B cell (primary cell): Measurements from ENCODE around the gene ENOX1. TPM values are rescaled to one million over a fixed set of nuclear protein-coding genes. Genes with fewer than 3 reads are reported as not detected.

ENCODE experiments used
- ATAC-seq: fragments of 200-7000 bp; cut with Tn5 transposase; one replicate; pipeline ENCODE4 v1.10.0; 2021; ENCODE audit warnings: low read depth, mild to moderate bottlenecking, moderate number of reproducible peaks, moderate library complexity
- CTCF ChIA-PET: fragments of 350-600 bp; sonication (Branson Sonifier 250); formaldehyde crosslinking; loops from one replicate; lab custom pipeline; 2021; ENCODE audit warnings: antibody characterized with exemption, inconsistent platforms; lab: Charles Lee
- POLR2A ChIA-PET: fragments of 350-600 bp; sonication (Branson Sonifier 250); formaldehyde crosslinking; loops from one replicate; lab custom pipeline; 2021; ENCODE audit warnings: antibody characterized with exemption; lab: Charles Lee
- DNase-seq: peaks from one replicate; pipeline ENCODE4 v3.0.0; 2013
- H2AFZ ChIP-seq: 2 replicates; pipeline ENCODE4 v1.6.1; 2012; ENCODE audit warnings: mild to moderate bottlenecking, low read depth, low read length; ENCODE audit not compliant: insufficient read depth, poor library complexity, severe bottlenecking
- H3K27ac ChIP-seq, 2 donors: 1 replicate in 1 of 2; 2 replicates in 1 of 2; pipeline ENCODE4 v1.5.1; 2012 to 2013; ENCODE audit warnings: low read length in 2 of 2, mild to moderate bottlenecking in 2 of 2, moderate library complexity in 1 of 2
- H3K27me3 ChIP-seq, 4 experiments: fragments of 200-600 bp in 1 of 4; sonication (generic) in 1 of 4; replicated peaks in 1 of 4; 1 replicate in 2 of 4; 2 replicates in 2 of 4; pipeline versions ENCODE4 v1.6.1 to v1.7.0; 2013 to 2016; ENCODE audit warnings: low read length in 3 of 4, mild to moderate bottlenecking in 2 of 4, mixed read lengths in 1 of 4, moderate library complexity in 1 of 4; ENCODE audit not compliant: insufficient read depth in 4 of 4, control insufficient read depth in 3 of 4; ENCODE audit errors: control extremely low read depth in 1 of 4
- H3K36me3 ChIP-seq, 2 experiments: replicated peaks in 1 of 2; 1 replicate in 1 of 2; 2 replicates in 1 of 2; pipeline versions ENCODE4 v1.6.1 to v1.7.1; 2013; ENCODE audit warnings: low read length in 1 of 2; ENCODE audit not compliant: insufficient read depth in 2 of 2, control insufficient read depth in 1 of 2; ENCODE audit errors: control extremely low read depth in 1 of 2, extremely low read depth in 1 of 2
- H3K4me1 ChIP-seq, 2 donors: fragments of 200-600 bp in 1 of 2; sonication (generic) in 1 of 2; 1 replicate in 1 of 2; 2 replicates in 1 of 2; pipeline versions ENCODE4 v1.5.1 to v1.6.1; 2013 to 2017; ENCODE audit warnings: low read length in 2 of 2; ENCODE audit not compliant: control insufficient read depth in 2 of 2, insufficient read depth in 2 of 2
- H3K4me2 ChIP-seq: replicated peaks from 2 replicates; pipeline ENCODE3; 2012; ENCODE audit warnings: mild to moderate bottlenecking, low read depth, low read length; ENCODE audit not compliant: poor library complexity, severe bottlenecking
- H3K4me3 ChIP-seq, 5 experiments: fragments of 200-600 bp in 1 of 5; sonication (generic) in 1 of 5; 1 replicate in 3 of 5; 2 replicates in 2 of 5; pipeline versions ENCODE4 v1.5.1 to v1.7.0; 2011 to 2016; ENCODE audit warnings: low read length in 4 of 5, mild to moderate bottlenecking in 4 of 5, low read depth in 2 of 5, control low read depth in 1 of 5, moderate library complexity in 1 of 5; ENCODE audit not compliant: insufficient read depth in 1 of 5; ENCODE audit errors: control extremely low read depth in 1 of 5, extremely low read depth in 1 of 5
- H3K79me2 ChIP-seq: fragments of 200-600 bp; sonication (generic); one replicate; pipeline ENCODE4 v1.6.0; 2016; ENCODE audit warnings: low read length; ENCODE audit not compliant: control insufficient read depth, insufficient read depth
- H3K9ac ChIP-seq: fragments of 200-600 bp; sonication (generic); 2 replicates; pipeline ENCODE4 v1.6.1; 2017; ENCODE audit warnings: mild to moderate bottlenecking, low read length, moderate library complexity
- H3K9me3 ChIP-seq, 3 donors: one replicate each; pipeline versions ENCODE4 v1.6.1 to v1.7.1; 2013; ENCODE audit warnings: low read length in 2 of 3; ENCODE audit not compliant: control insufficient read depth in 2 of 3, insufficient read depth in 1 of 3; ENCODE audit errors: control extremely low read depth in 1 of 3
- H4K20me1 ChIP-seq: 2 replicates; pipeline ENCODE4 v1.6.0; 2012; ENCODE audit warnings: mild to moderate bottlenecking, low read length; ENCODE audit not compliant: insufficient read depth, control insufficient read depth, poor library complexity, severe bottlenecking
- H3K27ac Mint-ChIP-seq: one replicate; pipeline ENCODE4 v1.8.0; 2021; ENCODE audit warnings: mixed read lengths
- H3K27me3 Mint-ChIP-seq: one replicate; pipeline ENCODE4 v1.8.0; 2021; ENCODE audit warnings: mixed read lengths
- H3K4me1 Mint-ChIP-seq: one replicate; pipeline ENCODE4 v1.8.0; 2021; ENCODE audit warnings: mixed read lengths
- H3K4me3 Mint-ChIP-seq: one replicate; pipeline ENCODE4 v1.8.0; 2021; ENCODE audit warnings: mixed read lengths
- H3K9me3 Mint-ChIP-seq: one replicate; pipeline ENCODE4 v1.8.0; 2022; ENCODE audit warnings: mixed read lengths; ENCODE audit not compliant: insufficient read depth
- CTCF ChIP-seq: fragments of 200-600 bp; IDR thresholded peaks from one replicate; pipeline ENCODE4 v1.8.0; 2022; ENCODE audit warnings: antibody characterized with exemption, mild to moderate bottlenecking
- EZH2 ChIP-seq: IDR thresholded peaks from 2 replicates; pipeline ENCODE4 v1.6.1; 2012; ENCODE audit warnings: borderline replicate concordance, low read depth, mild to moderate bottlenecking, moderate library complexity, low read length; ENCODE audit not compliant: insufficient read depth, poor library complexity, severe bottlenecking
- intact Hi-C: fragments of 100-400 bp; cut with micrococcal nuclease; formaldehyde crosslinking; loops from one replicate; pipeline ENCODE4 v1.10.0; 2022
- polyA plus RNA-seq: library from polyadenylated mRNA; depleted of rRNA; stranded (reverse); fragments of >200 nt; gene quantifications from 2 replicates; pipeline ENCODE4 v1.2.3, GENCODE V29; 2012
- total RNA-seq, 2 donors: library from RNA; stranded (reverse); fragments of 120-200 nt in 1 of 2; gene quantifications; 1 replicate in 1 of 2; 2 replicates in 1 of 2; pipeline versions ENCODE4 v1.2.3 to v1.2.4, GENCODE V29; 2013 to 2022

The ENOX1 gene
- total and polyA plus RNA-seq, 2 donors (not counting 1 experiment from before 2014, with no cell fraction given) = not detected

GRCh38 chr13:43794416-43794815 is 7.6 kb upstream of the ENOX1 start:
- H3K9ac ChIP-seq = no peak overlapping the region
- no peaks in the 10 kb centered on the region for H3K36me3 ChIP-seq
- H3K27me3 Mint-ChIP-seq = peaks cover 23% of the 10 kb centered on the region

More at GRCh38 chr13:43794416-43794815, 7.6 kb upstream of the ENOX1 start:
- no peak overlapping the region for H3K27ac Mint-ChIP-seq
- H3K4me3 ChIP-seq = no peak overlapping the region
- TF ChIP-seq CTCF = no peak
- TF ChIP-seq EZH2 = no peak
- no peaks in the 10 kb centered on the region for H3K4me1 Mint-ChIP-seq
- no peak overlapping the region for H3K4me3 Mint-ChIP-seq
- DNase-seq (no peak), ATAC-seq (no peak)
- POLR2A ChIA-PET = no interaction called here
- intact Hi-C loops = no loop called here
- no peak overlapping the region for H3K4me2 ChIP-seq
- H4K20me1 ChIP-seq = no peaks in the 10 kb centered on the region
- H3K79me2 ChIP-seq = no peaks in the 10 kb centered on the region
- no peaks in the 10 kb centered on the region for H3K9me3 ChIP-seq
- CTCF ChIA-PET = interaction anchor here (0.6 kb wide), 1 partner anchor 1187 kb away, joined by 3 read pairs; no protein-coding TSS in a partner anchor
- no peaks in the 10 kb centered on the region for H3K4me1 ChIP-seq
- H3K27ac ChIP-seq = no peak overlapping the region
- no peaks in the 10 kb centered on the region for H3K9me3 Mint-ChIP-seq
- H2AFZ ChIP-seq = no peak overlapping the region
- peaks cover 0 to 9% (median 4%) of the 10 kb centered on the region in 4 experiments for H3K27me3 ChIP-seq
